ENCODE data around the gene NPPA.

DNA sequence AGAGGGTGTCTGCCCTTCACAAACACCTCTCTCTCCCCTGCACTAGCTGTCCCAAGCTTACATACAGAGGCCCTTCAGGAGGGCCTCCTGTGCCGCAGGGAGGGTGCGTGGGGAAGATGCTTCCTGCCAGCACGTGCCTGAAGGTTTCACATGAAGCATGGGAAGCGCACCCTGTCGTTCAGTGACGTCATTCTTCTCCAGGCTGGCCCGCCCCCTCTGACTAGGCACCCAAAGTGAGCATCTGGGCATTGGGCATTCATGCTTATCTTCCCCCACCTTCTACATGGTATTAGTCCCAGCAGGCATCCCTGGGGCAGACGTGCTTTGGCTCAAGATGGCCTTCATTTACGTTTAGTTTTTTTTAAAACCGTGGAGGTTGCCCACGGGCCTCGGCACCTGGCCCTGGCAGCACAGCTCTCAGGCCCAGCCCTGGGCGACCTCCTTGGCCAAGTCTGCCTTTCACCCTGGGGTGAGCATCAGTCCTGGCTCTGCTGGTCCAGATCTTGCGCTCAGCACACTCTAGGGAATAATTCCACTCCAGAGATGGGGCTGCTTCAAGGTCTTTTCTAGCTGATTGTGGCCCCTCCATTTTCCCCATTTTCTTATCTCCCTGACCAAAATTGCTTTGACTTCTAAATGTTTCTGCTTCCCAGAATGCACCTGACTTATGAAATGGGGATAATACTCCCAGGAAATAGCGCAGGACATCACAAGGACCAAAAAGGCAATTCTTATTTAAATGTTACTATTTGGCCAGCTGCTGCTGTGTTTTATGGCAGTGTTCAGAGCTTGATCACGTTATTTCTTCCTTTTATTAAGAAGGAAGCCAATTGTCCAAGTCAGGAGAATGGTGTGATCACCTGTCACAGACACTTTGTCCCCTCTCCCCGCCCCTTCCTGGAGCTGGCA is 6.1 kb downstream of the NPPA start:
- TF ChIP-seq, protein P1, sequence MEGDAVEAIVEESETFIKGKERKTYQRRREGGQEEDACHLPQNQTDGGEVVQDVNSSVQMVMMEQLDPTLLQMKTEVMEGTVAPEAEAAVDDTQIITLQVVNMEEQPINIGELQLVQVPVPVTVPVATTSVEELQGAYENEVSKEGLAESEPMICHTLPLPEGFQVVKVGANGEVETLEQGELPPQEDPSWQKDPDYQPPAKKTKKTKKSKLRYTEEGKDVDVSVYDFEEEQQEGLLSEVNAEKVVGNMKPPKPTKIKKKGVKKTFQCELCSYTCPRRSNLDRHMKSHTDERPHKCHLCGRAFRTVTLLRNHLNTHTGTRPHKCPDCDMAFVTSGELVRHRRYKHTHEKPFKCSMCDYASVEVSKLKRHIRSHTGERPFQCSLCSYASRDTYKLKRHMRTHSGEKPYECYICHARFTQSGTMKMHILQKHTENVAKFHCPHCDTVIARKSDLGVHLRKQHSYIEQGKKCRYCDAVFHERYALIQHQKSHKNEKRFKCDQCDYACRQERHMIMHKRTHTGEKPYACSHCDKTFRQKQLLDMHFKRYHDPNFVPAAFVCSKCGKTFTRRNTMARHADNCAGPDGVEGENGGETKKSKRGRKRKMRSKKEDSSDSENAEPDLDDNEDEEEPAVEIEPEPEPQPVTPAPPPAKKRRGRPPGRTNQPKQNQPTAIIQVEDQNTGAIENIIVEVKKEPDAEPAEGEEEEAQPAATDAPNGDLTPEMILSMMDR (IDR thresholded peaks at IDR 0.05; ENCODE audit: low read length), result no peak
- no peak for TF ChIP-seq EZH2 (IDR thresholded peaks at IDR 0.05; ENCODE audit: borderline replicate concordance, low read length)

All from OCI-LY1 (cell line).